UCSD-AML1 (cell line): ENCODE data around the gene SH3BP5L.
A peak's percentile ranks its signal among the peaks of the same experiment; 100 is the strongest.

ENCODE experiments used
- DNase-seq: peaks from one replicate; lab custom pipeline; 2025; ENCODE audit not compliant: unreplicated experiment; lab: John Stamatoyannopoulos, UW

The SH3BP5L gene

GRCh38 chr1:248851390-248851789 lies 25.7 kb upstream of the SH3BP5L start:
- DNase-seq: no peak

- no peak for DNase-seq
Measured at GRCh38 chr1:248850536-248851251, 25.0 kb upstream of the SH3BP5L start.

- no peak for DNase-seq
Measured at GRCh38 chr1:248850124-248850523, 24.4 kb upstream of the SH3BP5L start.

- no peak for DNase-seq
Measured at GRCh38 chr1:248849637-248850036, 23.9 kb upstream of the SH3BP5L start.

GRCh38 chr1:248849152-248849551 lies 23.4 kb upstream of the SH3BP5L start:
- DNase-seq: no peak

- no peak for DNase-seq
Measured at GRCh38 chr1:248848602-248849001, 22.9 kb upstream of the SH3BP5L start.

GRCh38 chr1:248847956-248848561 lies 22.3 kb upstream of the SH3BP5L start:
- no peak for DNase-seq

- no peak for DNase-seq
Measured at GRCh38 chr1:248847181-248847955, 21.7 kb upstream of the SH3BP5L start.

- no peak for DNase-seq
Measured at GRCh38 chr1:248844526-248844925, 18.8 kb upstream of the SH3BP5L start.

- no peak for DNase-seq
Measured at GRCh38 chr1:248843687-248844086, 18.0 kb upstream of the SH3BP5L start.

GRCh38 chr1:248842781-248843331 lies 17.1 kb upstream of the SH3BP5L start:
- DNase-seq: no peak

- DNase-seq: peak; percentile 54
Measured at GRCh38 chr1:248841702-248842395, 16.1 kb upstream of the SH3BP5L start.

- no peak for DNase-seq
Measured at GRCh38 chr1:248840946-248841345, 15.2 kb upstream of the SH3BP5L start.

- DNase-seq: no peak
Measured at GRCh38 chr1:248839168-248839555, 13.4 kb upstream of the SH3BP5L start.

- peak; percentile 92 for DNase-seq
Measured at GRCh38 chr1:248838357-248839167, 12.8 kb upstream of the SH3BP5L start.

- peak; percentile 97 for DNase-seq
Measured at GRCh38 chr1:248837781-248838356, 12.2 kb upstream of the SH3BP5L start, which contains the start of gene ZNF672. ZNF672 (plus strand) TSS chr1:248838224; CDS start chr1:248847275, 9,051 bp downstream.

- DNase-seq: no peak
Measured at GRCh38 chr1:248837045-248837780, 11.5 kb upstream of the SH3BP5L start.

GRCh38 chr1:248834343-248834940 lies 8.7 kb upstream of the SH3BP5L start:
- DNase-seq: no peak

- no peak for DNase-seq
Measured at GRCh38 chr1:248831842-248832241, 6.1 kb upstream of the SH3BP5L start.
